Measurements from ENCODE around the gene TGFB1I1.
"Not testable (repeated sequence)": the region's sequence is repeated elsewhere in the genome, so short reads cannot be mapped to it uniquely, and the experiment has no call there.

GRCh38 chr16:31484048-31484447 lies 12.1 kb downstream of the TGFB1I1 start:
- TF ChIP-seq POLR2A (IDR thresholded peaks at IDR 0.05; ENCODE audit: low read depth, low read length); TAF1 (IDR thresholded peaks at IDR 0.05; ENCODE audit: borderline replicate concordance, low read depth, low read length): not testable (repeated sequence)
